Measurements from ENCODE around the gene GCLC. TPM values are rescaled to one million over a fixed set of nuclear protein-coding genes. Genes with fewer than 3 reads are reported as not detected.

GCLC gene
- total and polyA plus RNA-seq, 3 donors from 2014 or later: 20.1 to 44.4 (median 37.6) TPM

DNA sequence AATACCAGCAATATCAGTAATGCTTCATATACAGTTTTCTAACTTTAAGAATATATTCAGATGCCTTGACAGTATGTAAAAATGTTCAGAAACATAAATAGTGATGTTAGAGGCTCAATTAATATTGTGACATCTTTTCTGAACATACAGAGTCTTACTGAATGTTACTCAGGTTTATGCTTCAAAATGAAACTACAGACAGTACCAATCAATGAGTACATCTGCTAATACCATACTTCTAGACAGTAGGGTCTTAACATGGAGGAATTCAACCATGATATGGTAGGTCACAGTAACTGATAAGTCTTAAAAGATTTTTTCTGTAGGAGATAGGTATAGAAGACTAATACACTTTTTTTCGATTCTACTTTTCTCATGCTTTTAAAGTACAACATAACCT is 8.3 kb downstream of the GCLC start:
- peaks cover 7% of the 10 kb centered on the region for H3K4me1 ChIP-seq
- 86 to 98% methylated on average over 1 of the region's 1 CpG for WGBS, 2 donors
- intact Hi-C loops (cut with DNase I; ENCODE audit: low total_unique reads): no loop called here

DNA sequence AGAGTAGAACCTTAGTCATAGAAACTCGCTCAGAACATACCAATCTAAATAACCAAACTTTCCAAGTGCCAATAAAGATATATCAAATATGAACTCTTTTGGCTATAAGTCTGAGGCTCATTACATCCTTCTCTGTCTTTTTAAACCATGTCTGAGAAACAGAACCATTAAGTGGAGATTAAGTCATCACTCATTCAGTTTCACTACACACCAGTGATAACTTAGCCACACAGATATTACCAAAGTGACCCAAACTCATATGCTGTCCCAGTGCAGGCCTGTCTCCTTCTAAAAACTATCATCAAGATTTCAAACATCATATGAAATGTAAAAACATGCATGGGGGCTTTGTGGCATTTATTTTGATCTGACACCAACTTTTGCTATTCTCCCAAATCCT is 12.0 kb downstream of the GCLC start:
- DNase-seq: no peak
- Histone ChIP-seq H3K27ac (no peak overlapping the region), H3K9me3 (no peaks in the 10 kb centered on the region), H3K4me1 (peaks cover 12% of the 10 kb centered on the region), H3K36me3 (ENCODE audit: low read depth, missing control alignments) (no peaks in the 10 kb centered on the region), H3K27me3 (no peaks in the 10 kb centered on the region), H3K4me3 (no peak overlapping the region)
- TF ChIP-seq POLR2A (IDR thresholded peaks at IDR 0.05): no peak
- TF ChIP-seq, protein P1, sequence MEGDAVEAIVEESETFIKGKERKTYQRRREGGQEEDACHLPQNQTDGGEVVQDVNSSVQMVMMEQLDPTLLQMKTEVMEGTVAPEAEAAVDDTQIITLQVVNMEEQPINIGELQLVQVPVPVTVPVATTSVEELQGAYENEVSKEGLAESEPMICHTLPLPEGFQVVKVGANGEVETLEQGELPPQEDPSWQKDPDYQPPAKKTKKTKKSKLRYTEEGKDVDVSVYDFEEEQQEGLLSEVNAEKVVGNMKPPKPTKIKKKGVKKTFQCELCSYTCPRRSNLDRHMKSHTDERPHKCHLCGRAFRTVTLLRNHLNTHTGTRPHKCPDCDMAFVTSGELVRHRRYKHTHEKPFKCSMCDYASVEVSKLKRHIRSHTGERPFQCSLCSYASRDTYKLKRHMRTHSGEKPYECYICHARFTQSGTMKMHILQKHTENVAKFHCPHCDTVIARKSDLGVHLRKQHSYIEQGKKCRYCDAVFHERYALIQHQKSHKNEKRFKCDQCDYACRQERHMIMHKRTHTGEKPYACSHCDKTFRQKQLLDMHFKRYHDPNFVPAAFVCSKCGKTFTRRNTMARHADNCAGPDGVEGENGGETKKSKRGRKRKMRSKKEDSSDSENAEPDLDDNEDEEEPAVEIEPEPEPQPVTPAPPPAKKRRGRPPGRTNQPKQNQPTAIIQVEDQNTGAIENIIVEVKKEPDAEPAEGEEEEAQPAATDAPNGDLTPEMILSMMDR (IDR thresholded peaks at IDR 0.05): no peak
- WGBS, 2 donors: 85 to 97% methylated on average over 1 of the region's 1 CpG
- intact Hi-C loops (cut with DNase I; ENCODE audit: low total_unique reads): no loop called here

More for the DNA sequence above, 8.3 kb downstream of the GCLC start:
- Histone ChIP-seq H3K27ac (no peak overlapping the region), H3K36me3 (ENCODE audit: low read depth, missing control alignments) (no peaks in the 10 kb centered on the region), H3K4me3 (no peak overlapping the region), H3K9me3 (no peaks in the 10 kb centered on the region), H3K27me3 (no peaks in the 10 kb centered on the region)
- no peak for TF ChIP-seq POLR2A (IDR thresholded peaks at IDR 0.05)
- TF ChIP-seq, protein P1 (IDR thresholded peaks at IDR 0.05): no peak
- no peak for DNase-seq

DNA sequence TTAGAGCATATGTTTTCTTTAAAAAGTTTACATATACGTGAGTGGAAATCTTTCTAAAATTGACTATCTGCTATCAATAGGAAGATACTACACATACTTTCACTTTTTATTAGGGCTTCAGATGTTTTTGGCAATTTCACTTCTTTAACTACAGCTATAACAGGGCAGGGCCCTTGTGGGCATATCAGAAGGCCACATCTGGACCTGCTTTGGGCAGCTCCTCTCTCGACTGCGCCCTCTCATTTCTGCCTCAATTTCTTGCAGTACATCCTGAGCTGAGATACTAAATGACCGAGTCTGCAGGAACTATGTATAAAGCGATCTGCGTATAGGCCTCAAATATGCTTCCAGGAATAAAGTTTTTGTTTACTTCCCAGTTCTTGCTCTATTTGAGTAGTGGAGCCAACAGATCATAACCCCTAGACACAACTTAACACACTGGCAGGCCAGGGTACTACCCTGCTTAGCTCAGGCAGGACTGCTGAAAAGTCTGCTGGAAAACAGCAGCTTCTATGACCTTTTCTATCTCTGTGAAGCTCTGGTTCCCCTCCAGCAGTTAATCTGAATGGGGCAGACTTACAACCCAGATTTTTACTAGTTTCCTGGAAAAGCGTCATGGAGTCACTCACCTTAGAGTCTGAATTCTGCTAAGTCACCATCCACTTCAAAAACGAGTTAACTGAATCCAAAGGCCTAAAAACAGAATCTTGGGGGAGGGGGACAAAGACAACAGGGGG is 12.7 kb downstream of the GCLC start:
- Histone ChIP-seq H3K4me1 (peaks cover 12% of the 10 kb centered on the region), H3K27me3 (no peaks in the 10 kb centered on the region), H3K9me3 (no peaks in the 10 kb centered on the region), H3K27ac (no peak overlapping the region), H3K4me3 (no peak overlapping the region), H3K36me3 (ENCODE audit: low read depth, missing control alignments) (no peaks in the 10 kb centered on the region)
- DNase-seq: no peak
- no peak for TF ChIP-seq POLR2A (IDR thresholded peaks at IDR 0.05)
- TF ChIP-seq, protein P1 (IDR thresholded peaks at IDR 0.05): no peak
- WGBS, 2 donors: 77 to 78% methylated on average over 8 of the region's 8 CpGs
- intact Hi-C loops (cut with DNase I; ENCODE audit: low total_unique reads): no loop called here

DNA sequence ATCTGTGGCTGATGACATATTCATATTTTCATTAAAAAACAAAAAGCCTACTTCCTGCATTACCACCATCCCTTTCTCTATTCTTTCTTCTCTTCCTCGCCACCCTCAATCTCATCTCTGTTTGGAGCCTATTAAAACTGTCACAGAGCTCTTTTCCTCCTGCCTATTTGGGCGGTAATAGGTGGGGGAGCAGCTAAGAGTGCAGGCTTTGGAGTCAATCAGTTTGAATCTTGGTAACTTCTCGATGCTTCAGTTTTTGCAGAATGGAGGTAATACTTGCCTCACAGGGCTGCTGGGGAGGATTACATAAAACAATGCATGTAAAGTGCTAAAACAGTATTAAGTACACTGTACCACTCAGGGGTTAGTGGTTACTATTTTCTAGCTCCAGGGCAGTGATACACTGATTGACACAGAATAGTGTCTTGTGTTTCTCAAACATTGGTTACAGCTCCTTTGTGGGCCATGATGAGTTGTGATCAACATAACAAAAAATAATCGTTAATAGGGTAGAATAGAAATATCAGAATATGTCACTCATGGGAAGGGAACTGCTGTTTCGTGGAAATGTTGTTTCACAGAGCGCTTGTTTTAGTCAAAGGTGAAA is 14.0 kb downstream of the GCLC start:
- Histone ChIP-seq H3K27ac (no peak overlapping the region), H3K27me3 (no peaks in the 10 kb centered on the region), H3K4me3 (no peak overlapping the region), H3K4me1 (peaks cover 12% of the 10 kb centered on the region), H3K36me3 (ENCODE audit: low read depth, missing control alignments) (no peaks in the 10 kb centered on the region), H3K9me3 (no peaks in the 10 kb centered on the region)
- DNase-seq: no peak
- no peak for TF ChIP-seq POLR2A (IDR thresholded peaks at IDR 0.05)
- TF ChIP-seq, protein P1 (IDR thresholded peaks at IDR 0.05): no peak
- intact Hi-C loops (cut with DNase I; ENCODE audit: low total_unique reads): no loop called here
- WGBS, 2 donors: 89 to 93% methylated on average over 6 of the region's 6 CpGs

All from testis (tissue), 3 donors.